Fibroblast of pulmonary artery (primary cell): ENCODE data around the gene NOS3.
A peak's percentile ranks its signal among the peaks of the same experiment; 100 is the strongest.

ENCODE experiments used
- DNase-seq: peaks from one replicate; pipeline ENCODE4 v3.0.0-alpha.2; 2010; ENCODE audit warnings: low read depth
- H3K4me3 ChIP-seq: replicated peaks from 2 replicates; pipeline ENCODE4 v1.5.1; 2011; ENCODE audit warnings: low read depth, mild to moderate bottlenecking, control low read depth, low read length, moderate library complexity
- TF ChIP-seq, protein P1 (sequence below): IDR thresholded peaks from 2 replicates; pipeline ENCODE4 v1.5.1; 2011; ENCODE audit warnings: mild to moderate bottlenecking, control low read depth, low read length, inconsistent platforms; ENCODE audit errors: missing control alignments

The NOS3 gene

DNA sequence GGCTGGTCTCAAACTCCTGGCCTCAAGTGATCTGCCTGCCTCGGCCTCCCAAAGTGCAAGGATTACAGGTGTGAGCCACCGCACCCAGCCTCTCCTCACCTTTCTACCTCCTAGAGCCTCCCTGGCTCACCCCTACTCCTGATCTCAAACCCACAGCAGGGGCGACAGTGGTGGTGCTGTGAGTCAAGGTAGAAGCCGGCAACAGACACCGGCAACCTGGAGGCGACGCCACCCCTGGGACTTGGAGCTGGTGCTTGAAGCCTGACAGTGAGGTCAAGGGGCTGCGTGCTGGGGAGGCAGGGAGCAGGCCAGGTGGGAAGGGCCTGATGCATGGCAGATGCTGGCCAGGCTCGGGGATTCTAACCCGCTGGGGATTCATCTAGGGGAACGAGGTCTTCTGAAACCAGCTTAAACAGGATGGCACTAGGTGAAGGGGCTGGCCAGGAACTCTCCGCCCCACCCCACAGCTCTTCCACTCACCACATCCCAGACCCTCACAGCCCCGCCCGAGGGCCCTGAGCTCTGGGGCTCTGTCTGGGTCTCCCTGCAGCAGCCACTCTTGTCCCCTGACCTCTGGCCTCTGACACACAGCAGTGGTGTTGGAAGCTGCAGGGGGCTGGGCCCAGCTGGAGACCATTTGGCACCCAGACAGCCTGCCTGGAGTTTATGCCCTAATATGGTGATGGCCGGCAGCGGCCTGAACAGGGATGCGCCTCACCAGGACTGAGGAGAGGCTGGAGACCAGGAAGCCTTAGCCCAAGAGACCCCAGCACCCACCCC lies 29.1 kb upstream of the NOS3 start:
- TF ChIP-seq, protein P1, sequence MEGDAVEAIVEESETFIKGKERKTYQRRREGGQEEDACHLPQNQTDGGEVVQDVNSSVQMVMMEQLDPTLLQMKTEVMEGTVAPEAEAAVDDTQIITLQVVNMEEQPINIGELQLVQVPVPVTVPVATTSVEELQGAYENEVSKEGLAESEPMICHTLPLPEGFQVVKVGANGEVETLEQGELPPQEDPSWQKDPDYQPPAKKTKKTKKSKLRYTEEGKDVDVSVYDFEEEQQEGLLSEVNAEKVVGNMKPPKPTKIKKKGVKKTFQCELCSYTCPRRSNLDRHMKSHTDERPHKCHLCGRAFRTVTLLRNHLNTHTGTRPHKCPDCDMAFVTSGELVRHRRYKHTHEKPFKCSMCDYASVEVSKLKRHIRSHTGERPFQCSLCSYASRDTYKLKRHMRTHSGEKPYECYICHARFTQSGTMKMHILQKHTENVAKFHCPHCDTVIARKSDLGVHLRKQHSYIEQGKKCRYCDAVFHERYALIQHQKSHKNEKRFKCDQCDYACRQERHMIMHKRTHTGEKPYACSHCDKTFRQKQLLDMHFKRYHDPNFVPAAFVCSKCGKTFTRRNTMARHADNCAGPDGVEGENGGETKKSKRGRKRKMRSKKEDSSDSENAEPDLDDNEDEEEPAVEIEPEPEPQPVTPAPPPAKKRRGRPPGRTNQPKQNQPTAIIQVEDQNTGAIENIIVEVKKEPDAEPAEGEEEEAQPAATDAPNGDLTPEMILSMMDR = no peak
- DNase-seq = no peak
- H3K4me3 ChIP-seq = no peak overlapping the region

GRCh38 chr7:150962290-150962552 lies 28.6 kb upstream of the NOS3 start:
- DNase-seq = no peak
- TF ChIP-seq, protein P1 = no peak

DNA sequence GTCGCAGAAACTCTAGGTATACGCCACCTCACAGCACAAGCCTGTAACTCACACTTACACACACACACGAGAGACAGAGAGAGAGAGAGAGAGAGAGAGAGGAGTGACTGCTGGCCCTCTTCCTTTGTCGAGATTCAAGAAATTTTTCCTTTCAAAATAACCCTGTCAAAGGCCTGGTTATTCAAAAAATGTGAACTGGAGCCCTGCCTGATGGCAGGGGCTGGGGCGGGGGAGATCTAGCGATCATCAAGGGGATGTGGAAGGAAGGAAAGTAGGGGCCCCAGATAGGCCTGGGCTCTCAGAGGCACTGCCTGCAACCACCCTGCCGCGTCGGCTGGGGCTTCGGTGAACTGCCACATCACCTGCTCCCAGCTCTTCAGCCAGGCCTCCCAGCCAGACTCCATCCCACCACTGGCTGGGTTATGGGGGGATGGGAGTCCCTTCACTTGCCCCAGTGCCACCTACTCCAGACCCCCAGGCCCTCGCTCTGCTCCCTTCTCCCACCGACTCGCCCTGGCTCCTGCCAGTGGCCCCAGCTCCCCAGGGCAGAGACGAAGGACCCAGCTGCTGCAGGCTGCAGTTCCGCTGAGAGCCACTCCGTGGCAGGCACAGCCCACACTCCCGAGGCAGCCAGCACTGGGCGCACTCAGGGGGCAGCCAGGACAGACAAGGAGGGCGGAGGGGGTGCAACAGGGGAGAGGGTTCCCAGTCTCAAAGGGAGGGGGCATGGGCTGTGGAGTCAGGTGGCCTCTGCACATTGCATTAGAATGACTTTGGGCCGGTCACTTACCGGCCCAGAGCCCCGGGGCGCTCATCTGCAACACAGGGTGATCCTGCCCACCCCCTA lies 28.0 kb upstream of the NOS3 start:
- no peak overlapping the region for H3K4me3 ChIP-seq
- TF ChIP-seq, protein P1 = peak; percentile 87
- DNase-seq = peak; percentile 48

More at GRCh38 chr7:150962290-150962552, 28.6 kb upstream of the NOS3 start:
- H3K4me3 ChIP-seq = no peak overlapping the region

DNA sequence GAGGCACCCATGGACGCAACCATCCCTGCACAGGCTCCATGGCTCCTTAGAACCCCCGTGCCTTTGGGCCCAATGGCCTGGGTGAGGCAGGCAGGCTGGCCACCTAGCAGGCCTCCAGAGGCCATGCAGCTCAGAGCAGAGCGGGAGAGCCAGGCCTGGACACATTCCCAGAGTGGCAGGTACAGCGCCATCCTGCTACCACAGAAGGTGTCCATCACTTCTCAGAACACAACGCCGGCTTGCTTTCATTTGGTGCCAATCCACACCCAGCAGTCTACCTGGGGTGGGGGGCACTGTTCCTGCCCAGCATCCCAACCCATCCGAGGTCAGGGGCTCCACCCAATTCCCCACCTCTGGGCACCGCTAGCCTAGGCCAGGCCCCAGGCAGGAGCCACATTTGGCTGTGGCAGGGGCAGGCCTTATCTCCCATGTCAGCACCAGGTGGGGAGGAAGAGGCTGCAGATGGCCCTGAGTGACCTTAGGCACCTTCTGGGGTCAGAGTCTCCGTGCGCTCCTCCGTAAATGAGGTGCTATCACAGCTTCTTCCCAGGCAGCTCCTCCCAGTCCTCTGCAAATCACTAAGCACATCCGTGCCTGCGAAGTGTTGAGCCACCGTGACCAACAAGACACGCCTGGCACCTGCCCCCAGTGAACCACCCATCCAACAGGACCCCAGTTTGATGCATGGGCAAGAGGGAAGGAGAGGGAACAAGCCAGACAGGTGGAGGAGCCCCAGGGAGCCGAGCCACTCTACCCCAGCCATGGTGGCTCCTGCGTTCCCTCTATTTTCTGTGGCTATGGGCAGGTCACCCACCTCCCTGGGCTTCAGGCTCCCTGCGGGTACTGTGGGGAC lies 26.9 kb upstream of the NOS3 start:
- no peak for DNase-seq
- no peak overlapping the region for H3K4me3 ChIP-seq
- TF ChIP-seq, protein P1 = no peak

GRCh38 chr7:150964593-150965111 lies 26.2 kb upstream of the NOS3 start:
- no peak for DNase-seq
- H3K4me3 ChIP-seq = no peak overlapping the region
- TF ChIP-seq, protein P1 = no peak

DNA sequence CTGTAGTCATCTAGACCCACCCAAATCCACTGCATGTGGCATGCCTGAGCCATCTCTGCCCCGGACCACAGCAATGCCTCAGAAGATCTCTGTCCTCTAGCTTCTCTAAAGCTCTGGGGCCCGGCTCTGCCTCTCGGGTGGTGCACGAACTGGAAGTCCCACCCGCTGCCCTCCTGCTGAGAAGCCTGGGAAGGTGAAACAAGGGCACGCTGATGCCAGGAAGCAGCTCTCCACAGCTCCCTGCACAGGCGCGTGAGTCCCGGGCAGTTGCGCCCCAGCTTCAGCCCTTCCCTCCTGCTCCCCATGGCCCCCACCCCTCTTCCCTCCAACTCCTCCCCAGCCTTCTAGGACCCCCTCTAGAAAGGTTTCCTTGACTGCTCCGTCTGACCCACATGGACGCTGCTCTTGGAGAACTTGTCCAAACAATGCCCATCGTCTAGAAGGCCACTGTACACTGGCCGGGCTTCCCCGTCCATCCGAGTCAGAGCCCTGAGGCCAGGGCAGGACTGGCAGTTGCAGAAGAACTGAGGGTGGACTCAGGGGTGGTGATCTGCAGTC lies 25.5 kb upstream of the NOS3 start:
- no peak overlapping the region for H3K4me3 ChIP-seq
- no peak for DNase-seq
- TF ChIP-seq, protein P1 = no peak
